HL-60 (cell line): ENCODE data around the gene BTBD17.

Experiments used
- GABPA ChIP-seq: IDR thresholded peaks from 2 replicates; pipeline ENCODE4 v1.6.1; 2012; ENCODE audit warnings: low read depth
- SPI1 ChIP-seq: IDR thresholded peaks from 2 replicates; pipeline ENCODE4 v1.6.1; 2012; ENCODE audit warnings: low read depth, mild to moderate bottlenecking, borderline replicate concordance
- TF ChIP-seq, protein P1 (sequence below): IDR thresholded peaks from one replicate; pipeline ENCODE4 v1.5.1; 2011; ENCODE audit warnings: low read length, control low read depth, inconsistent platforms; ENCODE audit not compliant: insufficient read depth

DNA sequence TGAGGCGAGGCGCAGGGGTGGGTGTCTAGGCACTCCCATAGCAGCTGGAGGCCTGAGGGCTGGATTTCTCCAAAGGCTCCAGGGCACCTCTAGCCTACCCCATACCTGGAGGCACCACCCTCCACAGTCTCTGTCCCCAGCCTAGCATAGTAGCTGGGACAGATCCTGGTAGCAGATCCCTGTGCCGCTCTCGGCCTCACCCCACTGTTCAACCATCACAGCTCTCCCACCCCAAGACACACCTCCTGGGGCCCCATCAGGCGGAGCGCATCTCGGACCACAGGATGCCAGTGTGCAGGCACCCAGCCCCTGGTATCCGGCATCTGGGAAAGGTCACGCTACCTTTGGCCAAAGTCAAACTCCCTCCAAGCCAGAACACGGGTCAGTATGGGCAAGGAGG is 7.1 kb downstream of the BTBD17 start:
- TF ChIP-seq, protein P1, sequence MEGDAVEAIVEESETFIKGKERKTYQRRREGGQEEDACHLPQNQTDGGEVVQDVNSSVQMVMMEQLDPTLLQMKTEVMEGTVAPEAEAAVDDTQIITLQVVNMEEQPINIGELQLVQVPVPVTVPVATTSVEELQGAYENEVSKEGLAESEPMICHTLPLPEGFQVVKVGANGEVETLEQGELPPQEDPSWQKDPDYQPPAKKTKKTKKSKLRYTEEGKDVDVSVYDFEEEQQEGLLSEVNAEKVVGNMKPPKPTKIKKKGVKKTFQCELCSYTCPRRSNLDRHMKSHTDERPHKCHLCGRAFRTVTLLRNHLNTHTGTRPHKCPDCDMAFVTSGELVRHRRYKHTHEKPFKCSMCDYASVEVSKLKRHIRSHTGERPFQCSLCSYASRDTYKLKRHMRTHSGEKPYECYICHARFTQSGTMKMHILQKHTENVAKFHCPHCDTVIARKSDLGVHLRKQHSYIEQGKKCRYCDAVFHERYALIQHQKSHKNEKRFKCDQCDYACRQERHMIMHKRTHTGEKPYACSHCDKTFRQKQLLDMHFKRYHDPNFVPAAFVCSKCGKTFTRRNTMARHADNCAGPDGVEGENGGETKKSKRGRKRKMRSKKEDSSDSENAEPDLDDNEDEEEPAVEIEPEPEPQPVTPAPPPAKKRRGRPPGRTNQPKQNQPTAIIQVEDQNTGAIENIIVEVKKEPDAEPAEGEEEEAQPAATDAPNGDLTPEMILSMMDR = no peak
- TF ChIP-seq GABPA = no peak
- no peak for TF ChIP-seq SPI1
